Spleen (tissue), 7 donors: ENCODE data around the gene IKZF5.

Experiments
- CTCF ChIP-seq, 11 experiments: fragments of 200-600 bp in 7 of 11; fragments of 450-650 bp in 4 of 11; sonication (generic) in 4 of 11; IDR thresholded peaks in 8 of 11; conservative IDR thresholded peaks in 3 of 11; 1 replicate in 7 of 11; 2 replicates in 4 of 11; pipeline versions ENCODE4 v1.4.0 to v1.8.0; 2016 to 2021; ENCODE audit warnings: antibody characterized with exemption in 11 of 11, inconsistent platforms in 4 of 11, mild to moderate bottlenecking in 1 of 11
- POLR2A ChIP-seq, 3 donors: fragments of 450-650 bp; IDR thresholded peaks; one replicate each; pipeline ENCODE4 v1.5.1; 2017; ENCODE audit warnings: antibody characterized with exemption in 3 of 3, mild to moderate bottlenecking in 1 of 3
- POLR2AphosphoS5 ChIP-seq, 3 donors: sonication (generic); formaldehyde crosslinking; IDR thresholded peaks; one replicate each; pipeline ENCODE4 v1.5.1; 2017; ENCODE audit warnings: antibody characterized with exemption in 3 of 3
- donor health status: DM: no; HTN: no; CAD: no; lungs with moderate emphysema.
- donor health status: DM: no; HTN: no; CAD: no.
- donor health status: DM: no; HTN: no; CAD: no.

GRCh38 chr10:123039632-123039930 is 31.0 kb upstream of the IKZF5 start:
- TF ChIP-seq CTCF (IDR thresholded peaks at IDR 0.05 in 8 of 11, conservative IDR thresholded peaks at IDR 0.05 in 3 of 11) (no peak), POLR2A (IDR thresholded peaks at IDR 0.05) (no peak), POLR2AphosphoS5 (IDR thresholded peaks at IDR 0.05) (no peak)
